H1 (cell line): ENCODE results near the gene ZNF530. TPM values are rescaled to one million over a fixed set of nuclear protein-coding genes. Genes with fewer than 3 reads are reported as not detected.

ENCODE experiments used
- CTCF ChIA-PET: fragments of 300-600 bp; sonication (Branson Sonifier 250); formaldehyde crosslinking; loops from one replicate; lab custom pipeline; 2021; ENCODE audit not compliant: partially characterized antibody; lab: Charles Lee
- POLR2A ChIA-PET: fragments of 300-600 bp; sonication (Branson Sonifier 250); formaldehyde crosslinking; loops from one replicate; lab custom pipeline; 2021; ENCODE audit warnings: inconsistent platforms; ENCODE audit not compliant: partially characterized antibody; lab: Charles Lee
- DNase-seq, 2 experiments: peaks; one replicate each; pipeline versions ENCODE4 v3.0.0 to v3.0.0-alpha.2; 2010 to 2022; ENCODE audit warnings: low spot score in 2 of 2, low read depth in 1 of 2, mixed read lengths in 1 of 2
- FAIRE-seq: peaks from 2 replicates; lab custom pipeline; 2011; peaks lifted over from hg19 to GRCh38; lab: Jason Lieb, UNC
- H2AFZ ChIP-seq: 2 replicates; pipeline ENCODE4 v1.8.1; 2012; ENCODE audit warnings: low read length, inconsistent platforms
- H2AK5ac ChIP-seq: 2 replicates; pipeline ENCODE4 v1.6.1; 2013; ENCODE audit warnings: low read depth, low read length
- H2BK120ac ChIP-seq: replicated peaks from 2 replicates; pipeline ENCODE3; 2013; ENCODE audit warnings: low read depth, low read length, inconsistent platforms
- H2BK12ac ChIP-seq: 2 replicates; pipeline ENCODE4 v1.6.1; 2013; ENCODE audit warnings: low read depth, low read length
- H2BK15ac ChIP-seq: 2 replicates; pipeline ENCODE4 v1.6.1; 2013; ENCODE audit warnings: low read length
- H2BK20ac ChIP-seq: 2 replicates; pipeline ENCODE4 v1.6.1; 2013; ENCODE audit warnings: low read length
- H2BK5ac ChIP-seq: 2 replicates; pipeline ENCODE4 v1.6.1; 2013; ENCODE audit warnings: low read depth, low read length
- H3K14ac ChIP-seq: 2 replicates; pipeline ENCODE4 v1.6.1; 2013; ENCODE audit warnings: inconsistent platforms; ENCODE audit not compliant: insufficient read length
- H3K18ac ChIP-seq: 2 replicates; pipeline ENCODE4 v1.6.1; 2013; ENCODE audit warnings: low read length; ENCODE audit errors: extremely low read depth
- H3K23ac ChIP-seq: 2 replicates; pipeline ENCODE4 v1.6.1; 2013; ENCODE audit warnings: inconsistent platforms; ENCODE audit not compliant: insufficient read length
- H3K23me2 ChIP-seq: 2 replicates; pipeline ENCODE4 v1.6.1; 2013; ENCODE audit warnings: low read depth, low read length
- H3K27ac ChIP-seq: 2 replicates; pipeline ENCODE4 v1.6.1; 2011; ENCODE audit warnings: low read depth, low read length, inconsistent platforms
- H3K27me3 ChIP-seq, 4 experiments: replicated peaks in 1 of 4; 1 replicate in 1 of 4; 2 replicates in 3 of 4; pipeline versions ENCODE4 v1.6.1 to v1.8.1; 2011 to 2013; ENCODE audit warnings: low read length in 3 of 4, mild to moderate bottlenecking in 3 of 4, inconsistent platforms in 2 of 4, mixed read lengths in 2 of 4, moderate library complexity in 1 of 4; ENCODE audit not compliant: control insufficient read depth in 3 of 4, insufficient read depth in 3 of 4; ENCODE audit errors: extremely low read depth in 1 of 4
- H3K36me3 ChIP-seq, 4 experiments: 2 replicates each; pipeline versions ENCODE4 v1.6.1 to v1.8.1; 2011 to 2013; ENCODE audit warnings: mild to moderate bottlenecking in 4 of 4, low read length in 3 of 4, moderate library complexity in 2 of 4, control low read depth in 1 of 4, inconsistent platforms in 1 of 4; ENCODE audit not compliant: insufficient read depth in 4 of 4, control insufficient read depth in 2 of 4
- H3K4ac ChIP-seq: replicated peaks from 2 replicates; pipeline ENCODE3; 2013; ENCODE audit warnings: low read length, low read depth, mixed read lengths, inconsistent platforms; ENCODE audit not compliant: insufficient read length
- H3K4me1 ChIP-seq, 4 experiments: replicated peaks in 1 of 4; 1 replicate in 1 of 4; 2 replicates in 3 of 4; pipeline versions ENCODE4 v1.6.1 to v1.8.1; 2011 to 2013; ENCODE audit warnings: low read length in 3 of 4, inconsistent platforms in 2 of 4, mixed read lengths in 1 of 4; ENCODE audit not compliant: insufficient read depth in 4 of 4, control insufficient read depth in 3 of 4
- H3K4me2 ChIP-seq, 2 experiments: 2 replicates each; pipeline versions ENCODE4 v1.6.1 to v1.8.1; 2011 to 2013; ENCODE audit warnings: low read depth in 2 of 2, low read length in 2 of 2, control low read depth in 1 of 2, inconsistent platforms in 1 of 2, mild to moderate bottlenecking in 1 of 2; ENCODE audit not compliant: insufficient read depth in 1 of 2
- H3K4me3 ChIP-seq, 4 experiments: fragments of 200-600, 300-600 bp in 1 of 4; sonication (generic), shearing (Covaris generic), sonication (Bioruptor Twin) in 1 of 4; 2 replicates each; pipeline versions ENCODE4 v1.5.1 to v1.8.1; 2011 to 2016; ENCODE audit warnings: low read length in 4 of 4, low read depth in 3 of 4, control low read depth in 2 of 4, inconsistent platforms in 2 of 4, mild to moderate bottlenecking in 2 of 4, mixed read lengths in 1 of 4, moderate library complexity in 1 of 4; ENCODE audit not compliant: insufficient read depth in 2 of 4; ENCODE audit errors: extremely low read depth in 1 of 4
- H3K56ac ChIP-seq: replicated peaks from 2 replicates; pipeline ENCODE3; 2013; ENCODE audit warnings: low read depth, mild to moderate bottlenecking, mixed read lengths, low read length, inconsistent platforms; ENCODE audit not compliant: insufficient read length
- H3K79me1 ChIP-seq: 2 replicates; pipeline ENCODE4 v1.6.1; 2013; ENCODE audit warnings: low read depth, low read length, control low read depth
- H3K79me2 ChIP-seq, 2 experiments: 2 replicates each; pipeline versions ENCODE4 v1.6.1 to v1.8.1; 2012 to 2013; ENCODE audit warnings: low read length in 2 of 2, mild to moderate bottlenecking in 2 of 2, inconsistent platforms in 1 of 2; ENCODE audit not compliant: insufficient read depth in 2 of 2, control insufficient read depth in 1 of 2
- H3K9ac ChIP-seq, 4 experiments: replicated peaks in 1 of 4; 1 replicate in 1 of 4; 2 replicates in 3 of 4; pipeline versions ENCODE4 v1.6.1 to v1.8.1; 2011 to 2013; ENCODE audit warnings: low read depth in 3 of 4, low read length in 3 of 4, control low read depth in 2 of 4, mild to moderate bottlenecking in 2 of 4, moderate library complexity in 2 of 4, inconsistent platforms in 1 of 4; ENCODE audit errors: extremely low read depth in 1 of 4
- H3K9me3 ChIP-seq, 2 experiments: 2 replicates each; pipeline versions ENCODE4 v1.6.1 to v1.8.1; 2012 to 2013; ENCODE audit warnings: mild to moderate bottlenecking in 2 of 2, moderate library complexity in 2 of 2, control low read depth in 1 of 2, inconsistent platforms in 1 of 2, low read depth in 1 of 2, low read length in 1 of 2, mixed read lengths in 1 of 2; ENCODE audit not compliant: insufficient read depth in 2 of 2
- H4K20me1 ChIP-seq, 2 experiments: replicated peaks in 1 of 2; 2 replicates each; pipeline versions ENCODE3 to v1.8.1; 2011 to 2013; ENCODE audit warnings: inconsistent platforms in 2 of 2, low read length in 2 of 2, mild to moderate bottlenecking in 1 of 2; ENCODE audit not compliant: insufficient read depth in 2 of 2, control insufficient read depth in 1 of 2
- H4K5ac ChIP-seq: 2 replicates; pipeline ENCODE4 v1.6.1; 2013; ENCODE audit warnings: low read length, low read depth, mixed read lengths, inconsistent platforms; ENCODE audit not compliant: insufficient read length
- H4K8ac ChIP-seq: 2 replicates; pipeline ENCODE4 v1.8.0; 2013; ENCODE audit warnings: mild to moderate bottlenecking, moderate library complexity, low read length, inconsistent platforms; ENCODE audit not compliant: insufficient read depth; ENCODE audit errors: extremely low read depth
- H4K91ac ChIP-seq: replicated peaks from 2 replicates; pipeline ENCODE3; 2013; ENCODE audit warnings: low read length, mixed read lengths, inconsistent platforms; ENCODE audit not compliant: insufficient read length
- BCL11A ChIP-seq, 2 experiments: IDR thresholded peaks; one replicate each; pipeline ENCODE4 v1.6.1; 2011; ENCODE audit warnings: low read depth in 2 of 2, low read length in 2 of 2, mild to moderate bottlenecking in 2 of 2
- RBBP5 ChIP-seq: IDR thresholded peaks from 2 replicates; pipeline ENCODE4 v1.7.1; 2012; ENCODE audit warnings: low read depth, mild to moderate bottlenecking, inconsistent platforms, low read length, moderate library complexity, borderline replicate concordance
- SP4 ChIP-seq: IDR thresholded peaks from 2 replicates; pipeline ENCODE4 v1.6.1; 2012; ENCODE audit warnings: low read length, inconsistent platforms
- WGBS, 2 experiments: shearing (Covaris generic) in 1 of 2; methylation state at CpG; one replicate each; pipeline versions ENCODE4 v1.1.6 to v1.1.7; 2013 to 2015; ENCODE audit warnings: low lambda C conversion rate in 2 of 2, mixed read lengths in 2 of 2, inconsistent platforms in 1 of 2, low coverage in 1 of 2, missing lambda C conversion rate in 1 of 2; ENCODE audit not compliant: insufficient replicate concordance in 2 of 2, insufficient coverage in 1 of 2, insufficient read length in 1 of 2; ENCODE audit errors: extremely low coverage in 1 of 2, missing lambda C conversion rate in 1 of 2; 5-methylcytosine and 5-hydroxymethylcytosine counted together
- polyA plus RNA-seq, 7 experiments: library from polyadenylated mRNA; depleted of rRNA in 3 of 7; stranded (reverse) in 5 of 7; unstranded in 2 of 7; fragments of >200 nt in 5 of 7; fragments of 200-250 nt in 2 of 7; gene quantifications; 1 replicate in 5 of 7; 2 replicates in 1 of 7; 4 replicates in 1 of 7; pipeline versions ENCODE4 v1.2.1 to v1.2.3, GENCODE V29; 2011 to 2013; ENCODE audit warnings: missing spikeins in 2 of 7, mixed read lengths in 2 of 7
- total RNA-seq: library from RNA; stranded (reverse); fragmentation: NEBNext Ultra II Directional; extraction: Animal tissue kit (Norgen Biotek cat#: 25700); gene quantifications from 2 replicates; pipeline ENCODE4 v1.2.1, GENCODE V29; 2021

ZNF530 gene
- total and polyA plus RNA-seq, 2 of the 8 experiments (the other 6 are each of a cell fraction or from before 2014, with no cell fraction given): 4.2 to 9.3 TPM

DNA sequence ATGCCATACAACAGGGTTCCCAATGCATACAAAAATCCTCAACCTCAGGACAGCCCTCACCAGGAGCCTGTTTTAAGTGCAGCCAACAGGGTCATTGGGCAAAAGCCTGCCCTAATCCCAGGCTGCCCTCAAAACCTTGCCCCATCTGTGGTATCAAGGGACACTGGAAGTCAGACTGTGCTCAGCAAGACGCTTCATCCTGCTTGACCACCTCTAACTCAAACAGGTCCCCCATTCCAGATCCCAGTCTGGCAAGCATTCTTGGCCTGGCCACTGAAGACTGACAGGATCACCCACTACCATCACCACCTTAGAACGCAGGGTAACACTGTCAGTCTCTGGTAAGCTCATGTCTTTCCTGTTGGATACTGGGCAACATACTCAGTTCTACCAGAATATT is 54.0 kb downstream of the ZNF530 start:
- H4K5ac ChIP-seq: no peak overlapping the region
- no peaks in the 10 kb centered on the region for H3K9me3 ChIP-seq
- H3K36me3 ChIP-seq: no peaks in the 10 kb centered on the region
- no peak overlapping the region for H3K27ac ChIP-seq
- H3K4me2 ChIP-seq: no peak overlapping the region
- no peak overlapping the region for H3K4ac ChIP-seq
- no peak overlapping the region for H3K23ac ChIP-seq
- no peak overlapping the region for H2BK20ac ChIP-seq
- peaks cover 0 to 2% (median 0%) of the 10 kb centered on the region in 4 experiments; a peak in 1 of 7 replicates for H3K27me3 ChIP-seq
- H4K20me1 ChIP-seq: no peaks in the 10 kb centered on the region
- no peak overlapping the region for H4K8ac ChIP-seq
- no peak for TF ChIP-seq SP4
- no peak for TF ChIP-seq BCL11A (IDR thresholded peaks at IDR 0.05; ENCODE audit: low read depth in 2 of 2, low read length in 2 of 2)
- TF ChIP-seq RBBP5: no peak
- no peak overlapping the region for H3K4me3 ChIP-seq
- 74% methylated on average over 2 of the region's 2 CpGs; no CpG with 5 or more reads in 1 of the 2 experiments for WGBS, 2 experiments
- no peak overlapping the region for H2BK5ac ChIP-seq
- no peak overlapping the region for H3K18ac ChIP-seq
- H3K14ac ChIP-seq: no peak overlapping the region
- POLR2A ChIA-PET: interaction anchor here (1.4 kb wide), 1 partner anchor 17 kb away, joined by 5 read pairs; no protein-coding TSS in a partner anchor
- H3K79me1 ChIP-seq: no peaks in the 10 kb centered on the region
- no peak overlapping the region for H3K9ac ChIP-seq
- H3K56ac ChIP-seq: no peak overlapping the region
- H3K79me2 ChIP-seq: no peaks in the 10 kb centered on the region
- no peak overlapping the region for H2BK15ac ChIP-seq
- no peak overlapping the region for H4K91ac ChIP-seq
- H2BK12ac ChIP-seq: no peak overlapping the region
- FAIRE-seq (no peak), DNase-seq (peak in 1 of 2 experiments; percentile 3)
- H2BK120ac ChIP-seq: no peak overlapping the region
- H3K4me1 ChIP-seq: peaks cover 0 to 2% (median 0%) of the 10 kb centered on the region in 4 experiments; a peak in 1 of 7 replicates
- CTCF ChIA-PET: no interaction called here
- H3K23me2 ChIP-seq: no peaks in the 10 kb centered on the region; the same call in 1 of the 2 replicates
- no peak overlapping the region for H2AK5ac ChIP-seq
- H2AFZ ChIP-seq: no peak overlapping the region
